Neural progenitor cell (in vitro differentiated cells): ENCODE results near the gene SRCIN1.

ENCODE experiments used
- EZH2 ChIP-seq: fragments of 200-600 bp; sonication (generic); IDR thresholded peaks from 2 replicates; pipeline ENCODE4 v1.6.1; 2017; ENCODE audit warnings: antibody characterized with exemption, mild to moderate bottlenecking, moderate library complexity
- TF ChIP-seq, protein P1 (sequence below): fragments of 200-600 bp; sonication (generic); IDR thresholded peaks from 2 replicates; pipeline ENCODE4 v1.5.1; 2017; ENCODE audit warnings: antibody characterized with exemption, mild to moderate bottlenecking

- TF ChIP-seq EZH2 = no peak
- TF ChIP-seq, protein P1, sequence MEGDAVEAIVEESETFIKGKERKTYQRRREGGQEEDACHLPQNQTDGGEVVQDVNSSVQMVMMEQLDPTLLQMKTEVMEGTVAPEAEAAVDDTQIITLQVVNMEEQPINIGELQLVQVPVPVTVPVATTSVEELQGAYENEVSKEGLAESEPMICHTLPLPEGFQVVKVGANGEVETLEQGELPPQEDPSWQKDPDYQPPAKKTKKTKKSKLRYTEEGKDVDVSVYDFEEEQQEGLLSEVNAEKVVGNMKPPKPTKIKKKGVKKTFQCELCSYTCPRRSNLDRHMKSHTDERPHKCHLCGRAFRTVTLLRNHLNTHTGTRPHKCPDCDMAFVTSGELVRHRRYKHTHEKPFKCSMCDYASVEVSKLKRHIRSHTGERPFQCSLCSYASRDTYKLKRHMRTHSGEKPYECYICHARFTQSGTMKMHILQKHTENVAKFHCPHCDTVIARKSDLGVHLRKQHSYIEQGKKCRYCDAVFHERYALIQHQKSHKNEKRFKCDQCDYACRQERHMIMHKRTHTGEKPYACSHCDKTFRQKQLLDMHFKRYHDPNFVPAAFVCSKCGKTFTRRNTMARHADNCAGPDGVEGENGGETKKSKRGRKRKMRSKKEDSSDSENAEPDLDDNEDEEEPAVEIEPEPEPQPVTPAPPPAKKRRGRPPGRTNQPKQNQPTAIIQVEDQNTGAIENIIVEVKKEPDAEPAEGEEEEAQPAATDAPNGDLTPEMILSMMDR = no peak
These were observed 1.8 kb downstream of the SRCIN1 start for GRCh38 chr17:38603786-38604478.
